K562 (cell line): ENCODE data around the gene SLC30A1. TPM values are rescaled to one million over a fixed set of nuclear protein-coding genes. Genes with fewer than 3 reads are reported as not detected.

Experiments
- ATAC-seq: fragments of 200-7000 bp; cut with Tn5 transposase; 3 replicates; pipeline ENCODE4 v1.9.1; 2020; ENCODE audit warnings: moderate library complexity
- BruUV-seq: library from RNA; stranded (reverse); fragments of 400-500 nt; replicated peaks from 2 replicates; lab custom pipeline; 2021; lab: Mats Ljungman, UMichigan
- CTCF ChIA-PET: fragments of 300-600 bp; formaldehyde crosslinking; extraction: SDS; loops from one replicate; lab custom pipeline; 2021; ENCODE audit warnings: low intra/inter-chr PET ratio; lab: Yijun Ruan, JAX
- POLR2A ChIA-PET: fragments of 300-600, 350-650 bp; sonication (Branson Sonifier 250); formaldehyde crosslinking; extraction: SDS; loops from one replicate; lab custom pipeline; 2021; ENCODE audit warnings: antibody characterized with exemption, inconsistent platforms; lab: Yijun Ruan, JAX
- DNase-seq, 4 experiments: peaks; one replicate each; pipeline versions ENCODE4 v3.0.0 to v3.0.0-alpha.2; 2011 to 2018; ENCODE audit warnings: low spot score in 3 of 4, mixed read lengths in 3 of 4; ENCODE audit errors: extremely low read depth in 1 of 4
- FAIRE-seq: peaks from 2 replicates; lab custom pipeline; 2011; peaks lifted over from hg19 to GRCh38; lab: Jason Lieb, UNC
- H2AFZ ChIP-seq: 2 replicates; pipeline ENCODE4 v1.6.0; 2011; ENCODE audit warnings: low read depth, low read length, control low read depth, inconsistent platforms
- H3K27ac ChIP-seq: fragments of 200-600 bp; 3 replicates; pipeline ENCODE4 v1.8.0; 2011; ENCODE audit warnings: low read depth, mild to moderate bottlenecking, control low read depth, inconsistent platforms, low read length, moderate library complexity, mixed read lengths; ENCODE audit errors: extremely low read depth
- H3K27me3 ChIP-seq, 2 experiments: fragments of 300-600 bp in 1 of 2; 2 replicates in 1 of 2; 3 replicates in 1 of 2; pipeline versions ENCODE4 v1.6.0 to v1.8.0; 2011; ENCODE audit warnings: inconsistent platforms in 2 of 2, low read length in 2 of 2, mild to moderate bottlenecking in 1 of 2, mixed read lengths in 1 of 2, moderate library complexity in 1 of 2; ENCODE audit not compliant: control insufficient read depth in 2 of 2, insufficient read depth in 2 of 2
- H3K36me3 ChIP-seq: fragments of 300-600 bp; 3 replicates; pipeline ENCODE4 v1.8.0; 2011; ENCODE audit warnings: mild to moderate bottlenecking, low read length, inconsistent platforms; ENCODE audit not compliant: control insufficient read depth, insufficient read depth
- H3K4me1 ChIP-seq, 2 experiments: fragments of 200-600 bp in 1 of 2; replicated peaks in 1 of 2; 2 replicates in 1 of 2; 3 replicates in 1 of 2; pipeline versions ENCODE4 v1.5.1 to v1.8.0; 2011; ENCODE audit warnings: inconsistent platforms in 2 of 2, low read length in 2 of 2, mild to moderate bottlenecking in 1 of 2, mixed read lengths in 1 of 2, moderate library complexity in 1 of 2; ENCODE audit not compliant: control insufficient read depth in 2 of 2, insufficient read depth in 2 of 2
- H3K4me2 ChIP-seq: 2 replicates; pipeline ENCODE4 v1.6.1; 2011; ENCODE audit warnings: low read length, control low read depth, inconsistent platforms, mixed read lengths; ENCODE audit not compliant: insufficient read depth
- H3K4me3 ChIP-seq: fragments of 200-600 bp; sonication (generic), shearing (Covaris generic); 2 replicates; pipeline ENCODE4 v1.5.1; 2016; ENCODE audit warnings: control low read depth, inconsistent platforms
- H3K79me2 ChIP-seq: fragments of 200-600 bp; 3 replicates; pipeline ENCODE4 v1.8.0; 2011; ENCODE audit warnings: low read length, inconsistent platforms; ENCODE audit not compliant: control insufficient read depth, insufficient read depth
- H3K9ac ChIP-seq, 2 experiments: 2 replicates each; pipeline versions ENCODE4 v1.6.0 to v1.6.1; 2011; ENCODE audit warnings: low read depth in 2 of 2, low read length in 2 of 2, control low read depth in 1 of 2, inconsistent platforms in 1 of 2, mild to moderate bottlenecking in 1 of 2, mixed read lengths in 1 of 2; ENCODE audit not compliant: insufficient read depth in 1 of 2
- H3K9me1 ChIP-seq: one replicate; pipeline ENCODE4 v1.6.0; 2011; ENCODE audit warnings: inconsistent platforms, mild to moderate bottlenecking, low read length, moderate library complexity; ENCODE audit not compliant: control insufficient read depth, insufficient read depth
- H3K9me3 ChIP-seq: replicated peaks from 2 replicates; pipeline ENCODE4 v1.5.1; 2011; ENCODE audit warnings: low read depth, low read length, inconsistent platforms; ENCODE audit not compliant: control insufficient read depth, insufficient read depth
- H4K20me1 ChIP-seq: replicated peaks from 2 replicates; pipeline ENCODE4 v1.6.1; 2011; ENCODE audit warnings: low read length, inconsistent platforms, mixed read lengths; ENCODE audit not compliant: control insufficient read depth, insufficient read depth
- CBX2 ChIP-seq: fragments of 200-600 bp; sonication (generic); IDR thresholded peaks from one replicate; pipeline ENCODE4 v1.6.1; 2012; ENCODE audit warnings: mild to moderate bottlenecking, low read length, inconsistent platforms; ENCODE audit not compliant: insufficient read depth, poor library complexity, severe bottlenecking
- DNMT1 ChIP-seq: fragments of 450-650 bp; IDR thresholded peaks from 2 replicates; pipeline ENCODE4 v1.6.1; 2016; ENCODE audit warnings: antibody characterized with exemption, mild to moderate bottlenecking
- EP400 ChIP-seq: fragments of 450-650 bp; IDR thresholded peaks from 2 replicates; pipeline ENCODE4 v1.6.1; 2017; ENCODE audit warnings: antibody characterized with exemption, mild to moderate bottlenecking, moderate library complexity
- MEIS2 ChIP-seq: fragments of 450-650 bp; IDR thresholded peaks from 2 replicates; pipeline ENCODE4 v1.6.1; 2014; ENCODE audit warnings: mild to moderate bottlenecking; ENCODE audit not compliant: partially characterized antibody
- OTX1 ChIP-seq: fragments of 450-650 bp; formaldehyde crosslinking; IDR thresholded peaks from 2 replicates; pipeline ENCODE4 v1.4.0; 2022; ENCODE audit warnings: mild to moderate bottlenecking
- RBM17 ChIP-seq: fragments of 200-400 bp; formaldehyde crosslinking; IDR thresholded peaks from 2 replicates; pipeline ENCODE4 v1.6.1; 2017; ENCODE audit warnings: low read depth, mild to moderate bottlenecking, low read length, borderline replicate concordance
- TCFL5 ChIP-seq: fragments of 250-450 bp; sonication (Bioruptor Pico); conservative IDR thresholded peaks from 2 replicates; pipeline ENCODE4 v1.6.1; 2021; ENCODE audit warnings: mild to moderate bottlenecking, moderate library complexity, matching md5 sums
- ZNF280A ChIP-seq: fragments of 450-650 bp; IDR thresholded peaks from 2 replicates; pipeline ENCODE4 v1.6.1; 2018; ENCODE audit warnings: mild to moderate bottlenecking, low read depth; ENCODE audit not compliant: partially characterized antibody
- ZNF586 ChIP-seq: fragments of 450-650 bp; formaldehyde crosslinking; conservative IDR thresholded peaks from 2 replicates; pipeline ENCODE4 v1.4.0; 2020; ENCODE audit warnings: mild to moderate bottlenecking, moderate library complexity
- WGBS: fragments of 100-300 bp; shearing (Covaris generic); methylation state at CpG from one replicate; pipeline ENCODE4 v1.1.6; 2016; ENCODE audit warnings: low coverage, mixed read lengths; ENCODE audit not compliant: insufficient coverage; ENCODE audit errors: missing lambda C conversion rate; 5-methylcytosine and 5-hydroxymethylcytosine counted together
- in situ Hi-C: fragments of 300-500 bp; cut with MboI; formaldehyde crosslinking; loops from 4 replicates; pipeline ENCODE4 v1.15.0; 2018; ENCODE audit warnings: inconsistent platforms, mixed read lengths
- intact Hi-C: fragments of 100-400 bp; cut with micrococcal nuclease; formaldehyde crosslinking; loops from 2 replicates; pipeline ENCODE4 v1.14.2; 2022
- polyA plus RNA-seq, 8 experiments: library from polyadenylated mRNA; depleted of rRNA in 4 of 8; stranded (reverse) in 5 of 8; unstranded in 3 of 8; fragments of >200 nt; fragmentation: Nextera tagmentation in 2 of 8; fragmentation: Illumina TruSeq in 1 of 8; extraction: Ambion mirVana in 2 of 8; extraction: Trizol in 1 of 8; gene quantifications; 2 replicates each; pipeline versions ENCODE4 v1.2.1 to v1.2.3, GENCODE V29; 2011 to 2014; ENCODE audit warnings: inconsistent platforms in 1 of 8, missing spikeins in 1 of 8
- total RNA-seq, 7 experiments: library from RNA; depleted of rRNA in 6 of 7; stranded (reverse); fragments of >200 nt in 6 of 7; fragmentation: Illumina TruSeq in 2 of 7; extraction: Trizol in 2 of 7; gene quantifications; 2 replicates each; pipeline versions ENCODE4 v1.2.1 to v1.2.3, GENCODE V29; 2011 to 2021; ENCODE audit warnings: low replicate concordance in 1 of 7
- TF ChIP-seq, protein P1 (sequence below): IDR thresholded peaks from 2 replicates; pipeline ENCODE4 v1.6.1; 2011; ENCODE audit warnings: borderline replicate concordance, low read depth, mild to moderate bottlenecking, moderate library complexity, low read length; ENCODE audit not compliant: insufficient read depth, poor library complexity, severe bottlenecking

SLC30A1 gene
- total and polyA plus RNA-seq, 9 of the 15 experiments (the other 6 are each of a cell fraction or from before 2014, with no cell fraction given): 4.1 to 14.4 (median 6.6) TPM

DNA sequence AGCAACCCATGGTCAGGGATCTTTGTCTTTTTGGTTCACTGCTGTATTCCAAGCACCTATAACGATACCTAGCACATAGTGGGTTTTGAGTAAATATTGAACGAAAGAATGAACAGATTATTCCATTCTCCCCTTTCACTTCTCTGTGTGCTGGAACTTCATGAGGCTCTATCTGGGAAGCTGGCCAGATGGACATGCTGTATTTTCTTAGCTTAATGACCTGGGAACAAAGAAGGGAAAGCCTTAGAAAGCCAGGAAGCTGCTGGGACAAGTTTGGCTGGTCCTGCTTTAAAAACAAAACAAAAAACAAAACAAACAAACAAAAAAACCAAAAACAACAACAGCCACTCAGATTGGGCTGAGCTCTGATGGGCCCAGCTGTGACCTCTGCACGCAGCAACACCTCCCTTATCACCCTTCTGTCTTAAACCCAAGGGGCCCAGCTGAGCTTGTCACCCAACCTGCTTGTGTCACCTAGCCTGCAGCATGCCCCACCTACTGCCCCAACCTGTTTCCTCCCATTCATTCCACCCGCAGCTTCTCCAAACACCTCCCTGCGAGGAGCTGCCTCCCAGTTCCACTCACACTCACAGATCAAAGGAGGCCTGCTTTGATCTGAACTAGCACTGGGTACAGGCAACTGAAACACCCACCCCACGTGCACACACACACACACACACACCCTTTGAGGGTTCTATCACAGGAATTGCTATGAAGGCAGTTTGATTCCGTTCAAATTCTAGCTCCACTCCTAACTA, 37.1 kb downstream of the SLC30A1 start:
- CTCF ChIA-PET: no interaction called here
- TF ChIP-seq DNMT1 (no peak), ZNF280A (no peak), OTX1 (CRISPR knock-in tag) (no peak), RBM17 (no peak), EP400 (no peak), MEIS2 (no peak), TCFL5 (CRISPR knock-in tag) (no peak), ZNF586 (CRISPR knock-in tag) (no peak), CBX2 (no peak)
- TF ChIP-seq, protein P1, sequence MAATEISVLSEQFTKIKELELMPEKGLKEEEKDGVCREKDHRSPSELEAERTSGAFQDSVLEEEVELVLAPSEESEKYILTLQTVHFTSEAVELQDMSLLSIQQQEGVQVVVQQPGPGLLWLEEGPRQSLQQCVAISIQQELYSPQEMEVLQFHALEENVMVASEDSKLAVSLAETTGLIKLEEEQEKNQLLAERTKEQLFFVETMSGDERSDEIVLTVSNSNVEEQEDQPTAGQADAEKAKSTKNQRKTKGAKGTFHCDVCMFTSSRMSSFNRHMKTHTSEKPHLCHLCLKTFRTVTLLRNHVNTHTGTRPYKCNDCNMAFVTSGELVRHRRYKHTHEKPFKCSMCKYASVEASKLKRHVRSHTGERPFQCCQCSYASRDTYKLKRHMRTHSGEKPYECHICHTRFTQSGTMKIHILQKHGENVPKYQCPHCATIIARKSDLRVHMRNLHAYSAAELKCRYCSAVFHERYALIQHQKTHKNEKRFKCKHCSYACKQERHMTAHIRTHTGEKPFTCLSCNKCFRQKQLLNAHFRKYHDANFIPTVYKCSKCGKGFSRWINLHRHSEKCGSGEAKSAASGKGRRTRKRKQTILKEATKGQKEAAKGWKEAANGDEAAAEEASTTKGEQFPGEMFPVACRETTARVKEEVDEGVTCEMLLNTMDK: no peak

More for the DNA sequence above, 37.1 kb downstream of the SLC30A1 start:
- no peaks in the 10 kb centered on the region for H4K20me1 ChIP-seq
- POLR2A ChIA-PET: interaction anchor here (0.8 to 2.0 kb wide), 3 partner anchors 9 to 14 kb away, joined by 5 to 7 read pairs (median 6); no protein-coding TSS in a partner anchor
- no peak overlapping the region for H3K4me3 ChIP-seq
- H3K27ac ChIP-seq: no peak overlapping the region
- H3K36me3 ChIP-seq: no peaks in the 10 kb centered on the region
- H2AFZ ChIP-seq: peak overlapping the region; percentile 19; the same call in 1 of the 2 replicates
- BruUV-seq: no TSS peak
- no peak for DNase-seq
- intact Hi-C loops: no loop called here
- no peak overlapping the region for H3K4me2 ChIP-seq
- no peaks in the 10 kb centered on the region for H3K27me3 ChIP-seq
- ATAC-seq: no peak
- H3K9me3 ChIP-seq: peaks cover 2% of the 10 kb centered on the region; the same call in 1 of the 2 replicates
- H3K79me2 ChIP-seq: no peaks in the 10 kb centered on the region
- peaks cover 18 to 21% of the 10 kb centered on the region in 2 experiments for H3K4me1 ChIP-seq
- no peaks in the 10 kb centered on the region for H3K9me1 ChIP-seq
- 0 out of 4 replicates have a peak overlapping the region, but pooled peaks of 1 of the 2 experiments have one; percentile 56 for H3K9ac ChIP-seq
- WGBS: 30% methylated on average over 7 of the region's 7 CpGs
- in situ Hi-C loops: no loop called here
- no peak for FAIRE-seq
